GM19023 (cell line): ENCODE results near the gene MEOX1.

Experiments used
- ATAC-seq: cut with Tn5 transposase; IDR thresholded peaks from one replicate; pipeline ENCODE4 v1.9.1; 2021; ENCODE audit warnings: mild to moderate bottlenecking, moderate library complexity; ENCODE audit not compliant: unreplicated experiment

Gene MEOX1

GRCh38 chr17:43683928-43684653, 22.4 kb upstream of the MEOX1 start:
- ATAC-seq: no peak

GRCh38 chr17:43680461-43680860, 18.7 kb upstream of the MEOX1 start:
- no peak for ATAC-seq

GRCh38 chr17:43679911-43680310, 18.2 kb upstream of the MEOX1 start:
- ATAC-seq: no peak

GRCh38 chr17:43679401-43679800, 17.7 kb upstream of the MEOX1 start:
- no peak for ATAC-seq

- ATAC-seq: no peak
Observed at GRCh38 chr17:43676471-43676870, 14.7 kb upstream of the MEOX1 start.

- ATAC-seq: no peak
Observed at GRCh38 chr17:43674394-43674793, 12.7 kb upstream of the MEOX1 start.

GRCh38 chr17:43673516-43674323, 12.0 kb upstream of the MEOX1 start:
- no peak for ATAC-seq

- ATAC-seq: no peak
Observed at GRCh38 chr17:43671755-43672519, 10.2 kb upstream of the MEOX1 start.

GRCh38 chr17:43671031-43671692, 9.4 kb upstream of the MEOX1 start:
- no peak for ATAC-seq

- ATAC-seq: no peak
Observed at GRCh38 chr17:43670645-43671030, 8.9 kb upstream of the MEOX1 start.

GRCh38 chr17:43669971-43670644, 8.4 kb upstream of the MEOX1 start:
- ATAC-seq: no peak

GRCh38 chr17:43667947-43668348, 6.2 kb upstream of the MEOX1 start:
- no peak for ATAC-seq

GRCh38 chr17:43667506-43667905, 5.8 kb upstream of the MEOX1 start:
- ATAC-seq: no peak

GRCh38 chr17:43665937-43666236, 4.2 kb upstream of the MEOX1 start:
- no peak for ATAC-seq

GRCh38 chr17:43665084-43665936, 3.6 kb upstream of the MEOX1 start:
- no peak for ATAC-seq

- no peak for ATAC-seq
Observed at GRCh38 chr17:43664096-43664495, 2.4 kb upstream of the MEOX1 start.

GRCh38 chr17:43663383-43663782, 1.7 kb upstream of the MEOX1 start:
- no peak for ATAC-seq

GRCh38 chr17:43662413-43663141, 855 bp upstream of the MEOX1 start:
- ATAC-seq: no peak

GRCh38 chr17:43660816-43661493, 767 bp downstream of the MEOX1 start:
- ATAC-seq: no peak
